Endometrium (tissue), 2 donors: ENCODE measurements around the gene NTRK2.

Experiments
- FAIRE-seq: peaks from 2 replicates; lab custom pipeline; 2012; peaks lifted over from hg19 to GRCh38; lab: Jason Lieb, UNC
- donor health status: control.
- donor health status: control.

The NTRK2 gene

GRCh38 chr9:84939774-84940173, 270.2 kb downstream of the NTRK2 start:
- no peak for FAIRE-seq

GRCh38 chr9:84940294-84940693, 270.8 kb downstream of the NTRK2 start:
- no peak for FAIRE-seq

- no peak for FAIRE-seq
Measured at GRCh38 chr9:84941792-84942191, 272.3 kb downstream of the NTRK2 start.

- FAIRE-seq, result no peak
Measured at GRCh38 chr9:84943482-84944050, 274.0 kb downstream of the NTRK2 start.

- FAIRE-seq, result no peak
Measured at GRCh38 chr9:84945878-84946538, 276.5 kb downstream of the NTRK2 start.

- FAIRE-seq, result no peak
Measured at GRCh38 chr9:84947412-84947972, 278.0 kb downstream of the NTRK2 start.

- no peak for FAIRE-seq
Measured at GRCh38 chr9:84949258-84949657, 279.7 kb downstream of the NTRK2 start.

- FAIRE-seq, result no peak
Measured at GRCh38 chr9:84949971-84950370, 280.4 kb downstream of the NTRK2 start.

GRCh38 chr9:84950879-84951811, 281.6 kb downstream of the NTRK2 start:
- no peak for FAIRE-seq

GRCh38 chr9:84953252-84953773, 283.8 kb downstream of the NTRK2 start:
- no peak for FAIRE-seq

GRCh38 chr9:84953797-84954705, 284.5 kb downstream of the NTRK2 start:
- no peak for FAIRE-seq

- no peak for FAIRE-seq
Measured at GRCh38 chr9:84955155-84955554, 285.6 kb downstream of the NTRK2 start.

GRCh38 chr9:84955971-84956370, 286.4 kb downstream of the NTRK2 start:
- no peak for FAIRE-seq

- FAIRE-seq, result no peak
Measured at GRCh38 chr9:84959339-84959738, 289.8 kb downstream of the NTRK2 start.

GRCh38 chr9:84966876-84967830, 297.6 kb downstream of the NTRK2 start:
- FAIRE-seq, result no peak

GRCh38 chr9:84969084-84969483, 299.6 kb downstream of the NTRK2 start:
- no peak for FAIRE-seq

- FAIRE-seq, result no peak
Measured at GRCh38 chr9:84969736-84970135, 300.2 kb downstream of the NTRK2 start.

- FAIRE-seq, result no peak
Measured at GRCh38 chr9:84970432-84970831, 300.9 kb downstream of the NTRK2 start.

- FAIRE-seq, result no peak
Measured at GRCh38 chr9:84971571-84971970, 302.0 kb downstream of the NTRK2 start.

GRCh38 chr9:84974258-84974657, 304.7 kb downstream of the NTRK2 start:
- no peak for FAIRE-seq
